ENCODE results near the gene GRHL1. TPM values are rescaled to one million over a fixed set of nuclear protein-coding genes. Genes with fewer than 3 reads are reported as not detected.

GRHL1 gene
- total and polyA plus RNA-seq, 2 donors (not counting 3 experiments of a cell fraction or from before 2014, with no cell fraction given), result 0.37 to 1.1 TPM

GRCh38 chr2:10041711-10042110 lies 90.2 kb downstream of the GRHL1 start:
- intact Hi-C loops (cut with micrococcal nuclease) (loop anchor here (10.0 kb wide), 1 partner anchor 407 kb away; the partner anchor contains the start of gene YWHAQ), dilution Hi-C loops (cut with MboI; ENCODE audit: extremely low pct_ligation_motif_present, low sequenced_read_pairs) (loop anchor here (10.0 kb wide), 1 partner anchor 237 kb away; no protein-coding TSS in a partner anchor)
- TF ChIP-seq EZH2 (IDR thresholded peaks at IDR 0.05; ENCODE audit: borderline replicate concordance, low read depth, low read length, severe bottlenecking) (no peak), GATA2 (IDR thresholded peaks at IDR 0.05; ENCODE audit: insufficient read depth, insufficient read length, low read depth, low read length) (no peak), CTCF (IDR thresholded peaks at IDR 0.05; ENCODE audit: extremely low read depth in 1 of 2, insufficient read depth in 1 of 2, low read depth in 1 of 2, low read length in 2 of 2) (no peak), MAX (IDR thresholded peaks at IDR 0.05; ENCODE audit: insufficient read depth, insufficient read length) (no peak), JUN (IDR thresholded peaks at IDR 0.05; ENCODE audit: borderline replicate concordance, insufficient read depth, insufficient read length, low read depth) (no peak), POLR2AphosphoS5 (IDR thresholded peaks at IDR 0.05; ENCODE audit: insufficient read depth, low read depth, low read length) (no peak), MYC (IDR thresholded peaks at IDR 0.05; ENCODE audit: low read depth, low read length) (no peak), FOS (IDR thresholded peaks at IDR 0.05; ENCODE audit: borderline replicate concordance, insufficient read depth, low read length) (no peak), POLR2A (IDR thresholded peaks at IDR 0.05; ENCODE audit: low read depth, low read length) (no peak)
- H3K27ac ChIP-seq (ENCODE audit: insufficient read depth, low read depth, low read length), result no peak overlapping the region
- H4K20me1 ChIP-seq (replicated peaks; ENCODE audit: control insufficient read depth, extremely low read depth, insufficient read depth, low read length), result no peaks in the 10 kb centered on the region
- no peaks in the 10 kb centered on the region for H3K9me3 ChIP-seq (replicated peaks; ENCODE audit: control insufficient read depth, insufficient read depth, low read length)
- ChIA-PET POLR2A (no interaction called here), CTCF (interaction anchor here (1.0 to 17.6 kb wide), 4 partner anchors 57 to 394 kb away, joined by 3 to 340 read pairs (median 9); no protein-coding TSS in a partner anchor)
- H3K9ac ChIP-seq (replicated peaks; ENCODE audit: extremely low read depth, insufficient read depth, low read length), result no peak overlapping the region
- BruUV-seq (replicated peaks), result no TSS peak
- H3K9me1 ChIP-seq (replicated peaks; ENCODE audit: control insufficient read depth, extremely low read depth, insufficient read depth, low read length), result no peaks in the 10 kb centered on the region
- peaks cover 0 to 2% of the 10 kb centered on the region in 2 experiments for H3K36me3 ChIP-seq (ENCODE audit: control insufficient read depth in 2 of 2, extremely low read depth in 1 of 2, insufficient read depth in 2 of 2, low read length in 2 of 2)
- no peak overlapping the region for H3K4me2 ChIP-seq (ENCODE audit: insufficient read depth, low read length)
- DNase-seq (ENCODE audit: low read depth, low spot score), result no peak
- no peak for FAIRE-seq
- no peaks in the 10 kb centered on the region for H3K79me2 ChIP-seq (ENCODE audit: control insufficient read depth, insufficient read depth, low read length)
- no peak overlapping the region for H3K4me3 ChIP-seq (replicated peaks in 1 of 3; ENCODE audit: insufficient read depth in 1 of 3, low read depth in 1 of 3, low read length in 3 of 3)
- H3K27me3 ChIP-seq (ENCODE audit: control insufficient read depth in 2 of 2, insufficient read depth in 2 of 2, low read length in 2 of 2), result no peaks in the 10 kb centered on the region
- no peak overlapping the region for H2AFZ ChIP-seq (ENCODE audit: low read depth, low read length)
- peaks cover 17% of the 10 kb centered on the region for H3K4me1 ChIP-seq (ENCODE audit: control insufficient read depth, extremely low read depth, insufficient read depth, low read length)

Data from endothelial cell of umbilical vein (primary cell).